Natural killer cell (primary cell): ENCODE data around the gene LGMN. TPM values are rescaled to one million over a fixed set of nuclear protein-coding genes. Genes with fewer than 3 reads are reported as not detected.
A peak's percentile ranks its signal among the peaks of the same experiment; 100 is the strongest.

Source experiments
- ATAC-seq, 3 donors: fragments of 150-1000 bp in 2 of 3; fragments of 200-7000 bp in 1 of 3; cut with Tn5 transposase; 1 replicate in 1 of 3; 2 replicates in 2 of 3; pipeline ENCODE4 v1.10.0; 2021; ENCODE audit warnings: mild to moderate bottlenecking in 2 of 3, moderate library complexity in 2 of 3
- DNase-seq, 2 donors: peaks; one replicate each; pipeline versions ENCODE4 v3.0.0 to v3.0.0-alpha.2; 2013 to 2021; ENCODE audit warnings: mixed read lengths in 1 of 2
- H3K27ac ChIP-seq: one replicate; pipeline ENCODE4 v1.5.1; 2013; ENCODE audit warnings: mild to moderate bottlenecking, low read length
- H3K27me3 ChIP-seq: one replicate; pipeline ENCODE4 v1.6.1; 2013; ENCODE audit warnings: low read length; ENCODE audit not compliant: control insufficient read depth, insufficient read depth
- H3K36me3 ChIP-seq: one replicate; pipeline ENCODE4 v1.6.1; 2013; ENCODE audit warnings: low read length; ENCODE audit not compliant: control insufficient read depth, insufficient read depth
- H3K4me1 ChIP-seq: one replicate; pipeline ENCODE4 v1.6.1; 2013; ENCODE audit warnings: low read length; ENCODE audit not compliant: control insufficient read depth, insufficient read depth
- H3K4me3 ChIP-seq: one replicate; pipeline ENCODE4 v1.5.1; 2013; ENCODE audit warnings: low read length
- H3K9me3 ChIP-seq: one replicate; pipeline ENCODE4 v1.6.1; 2013; ENCODE audit warnings: low read length; ENCODE audit not compliant: control insufficient read depth, insufficient read depth
- H3K27ac Mint-ChIP-seq, 2 donors: one replicate each; pipeline ENCODE4 v1.8.0; 2022; ENCODE audit warnings: mild to moderate bottlenecking in 2 of 2, mixed read lengths in 2 of 2, moderate library complexity in 1 of 2
- H3K27me3 Mint-ChIP-seq, 2 donors: one replicate each; pipeline ENCODE4 v1.8.0; 2022; ENCODE audit warnings: low read depth in 2 of 2, mixed read lengths in 2 of 2
- H3K36me3 Mint-ChIP-seq: one replicate; pipeline ENCODE4 v1.8.0; 2022; ENCODE audit warnings: mixed read lengths
- H3K4me1 Mint-ChIP-seq, 2 donors: one replicate each; pipeline ENCODE4 v1.8.0; 2022; ENCODE audit warnings: mixed read lengths in 2 of 2
- H3K4me3 Mint-ChIP-seq: one replicate; pipeline ENCODE4 v1.8.0; 2022; ENCODE audit warnings: mild to moderate bottlenecking, moderate library complexity, mixed read lengths
- H3K9me3 Mint-ChIP-seq, 2 donors: one replicate each; pipeline ENCODE4 v1.8.0; 2022; ENCODE audit warnings: mixed read lengths in 2 of 2
- CTCF ChIP-seq: fragments of 200-600 bp; IDR thresholded peaks from one replicate; pipeline ENCODE4 v1.8.0; 2022; ENCODE audit warnings: antibody characterized with exemption
- WGBS: methylation state at CpG from one replicate; pipeline ENCODE4 v1.1.7; 2013; ENCODE audit warnings: missing lambda C conversion rate; ENCODE audit not compliant: insufficient coverage; 5-methylcytosine and 5-hydroxymethylcytosine counted together
- intact Hi-C: fragments of 100-400 bp; cut with micrococcal nuclease; formaldehyde crosslinking; loops from one replicate; pipeline ENCODE4 v1.14.2; 2022
- total RNA-seq, 4 donors: library from RNA; stranded (reverse); fragments of 120-200 nt in 1 of 4; gene quantifications; one replicate each; pipeline versions ENCODE4 v1.2.3 to v1.2.4, GENCODE V29; 2013 to 2022

The LGMN gene
- total RNA-seq, 3 donors from 2014 or later (not counting 1 experiment from before 2014, with no cell fraction given), result 0.39 to 6.1 (median 2.5) TPM

GRCh38 chr14:92760524-92760805 is 12.0 kb upstream of the LGMN start:
- intact Hi-C loops, result no loop called here
- DNase-seq (no peak), ATAC-seq (no peak)
- no peak for TF ChIP-seq CTCF
- H3K4me3 ChIP-seq, result no peak overlapping the region
- H3K27ac ChIP-seq, result no peak overlapping the region
- H3K4me1 ChIP-seq, result no peaks in the 10 kb centered on the region
- Mint-ChIP-seq H3K4me1 (no peaks in the 10 kb centered on the region), H3K27ac (no peak overlapping the region), H3K9me3 (no peaks in the 10 kb centered on the region), H3K36me3 (no peaks in the 10 kb centered on the region), H3K27me3 (peaks cover 34 to 41% of the 10 kb centered on the region in 2 donors), H3K4me3 (no peak overlapping the region)
- H3K27me3 ChIP-seq, result peaks cover 2% of the 10 kb centered on the region
- no peaks in the 10 kb centered on the region for H3K36me3 ChIP-seq
- no peaks in the 10 kb centered on the region for H3K9me3 ChIP-seq
- WGBS, result 95% methylated on average over 7 of the region's 7 CpGs

GRCh38 chr14:92759679-92760523 is 11.5 kb upstream of the LGMN start:
- ATAC-seq (no peak), DNase-seq (no peak)
- H3K27ac Mint-ChIP-seq, result no peak overlapping the region
- H3K4me1 ChIP-seq, result no peaks in the 10 kb centered on the region
- H3K4me3 Mint-ChIP-seq, result no peak overlapping the region
- H3K36me3 ChIP-seq, result no peaks in the 10 kb centered on the region
- H3K36me3 Mint-ChIP-seq, result no peaks in the 10 kb centered on the region
- TF ChIP-seq CTCF, result no peak
- H3K9me3 Mint-ChIP-seq, result no peaks in the 10 kb centered on the region
- no peak overlapping the region for H3K27ac ChIP-seq
- H3K4me3 ChIP-seq, result no peak overlapping the region
- intact Hi-C loops, result no loop called here
- H3K27me3 Mint-ChIP-seq, result peaks cover 39 to 47% of the 10 kb centered on the region in 2 donors
- H3K9me3 ChIP-seq, result no peaks in the 10 kb centered on the region
- no peaks in the 10 kb centered on the region for H3K4me1 Mint-ChIP-seq
- WGBS, result 76% methylated on average over 12 of the region's 12 CpGs
- H3K27me3 ChIP-seq, result peaks cover 2% of the 10 kb centered on the region

GRCh38 chr14:92759300-92759678 is 10.9 kb upstream of the LGMN start:
- H3K36me3 ChIP-seq, result no peaks in the 10 kb centered on the region
- Mint-ChIP-seq H3K36me3 (no peaks in the 10 kb centered on the region), H3K9me3 (no peaks in the 10 kb centered on the region), H3K4me1 (no peaks in the 10 kb centered on the region), H3K27ac (no peak overlapping the region), H3K27me3 (peaks cover 40 to 50% of the 10 kb centered on the region in 2 donors), H3K4me3 (no peak overlapping the region)
- H3K27ac ChIP-seq, result no peak overlapping the region
- intact Hi-C loops, result no loop called here
- no peak overlapping the region for H3K4me3 ChIP-seq
- DNase-seq (peak in 1 of 2 donors; percentile 18), ATAC-seq (peak in 1 of 3 donors; percentile 28)
- no peaks in the 10 kb centered on the region for H3K9me3 ChIP-seq
- TF ChIP-seq CTCF, result no peak
- WGBS, result 84% methylated on average over 3 of the region's 4 CpGs
- H3K27me3 ChIP-seq, result peaks cover 2% of the 10 kb centered on the region
- H3K4me1 ChIP-seq, result no peaks in the 10 kb centered on the region

GRCh38 chr14:92756446-92756845 is 8.0 kb upstream of the LGMN start:
- peaks cover 4% of the 10 kb centered on the region for H3K27me3 ChIP-seq
- H3K36me3 ChIP-seq, result no peaks in the 10 kb centered on the region
- no peak for TF ChIP-seq CTCF
- peaks cover 5% of the 10 kb centered on the region for H3K4me1 ChIP-seq
- no peak overlapping the region for H3K27ac ChIP-seq
- no peak overlapping the region for H3K27ac Mint-ChIP-seq
- no peaks in the 10 kb centered on the region for H3K9me3 ChIP-seq
- WGBS, result 95% methylated on average over 2 of the region's 4 CpGs
- no peaks in the 10 kb centered on the region for H3K36me3 Mint-ChIP-seq
- H3K27me3 Mint-ChIP-seq, result peaks cover 43 to 54% of the 10 kb centered on the region in 2 donors
- H3K4me3 Mint-ChIP-seq, result no peak overlapping the region
- intact Hi-C loops, result no loop called here
- peaks cover 9% of the 10 kb centered on the region in 2 donors for H3K4me1 Mint-ChIP-seq
- no peak for ATAC-seq
- H3K9me3 Mint-ChIP-seq, result no peaks in the 10 kb centered on the region
- H3K4me3 ChIP-seq, result no peak overlapping the region
- no peak for DNase-seq
